ENCODE results near the gene KLHL17.
"Not testable (repeated sequence)": the region's sequence is repeated elsewhere in the genome, so short reads cannot be mapped to it uniquely, and the experiment has no call there.

KLHL17 gene

DNA sequence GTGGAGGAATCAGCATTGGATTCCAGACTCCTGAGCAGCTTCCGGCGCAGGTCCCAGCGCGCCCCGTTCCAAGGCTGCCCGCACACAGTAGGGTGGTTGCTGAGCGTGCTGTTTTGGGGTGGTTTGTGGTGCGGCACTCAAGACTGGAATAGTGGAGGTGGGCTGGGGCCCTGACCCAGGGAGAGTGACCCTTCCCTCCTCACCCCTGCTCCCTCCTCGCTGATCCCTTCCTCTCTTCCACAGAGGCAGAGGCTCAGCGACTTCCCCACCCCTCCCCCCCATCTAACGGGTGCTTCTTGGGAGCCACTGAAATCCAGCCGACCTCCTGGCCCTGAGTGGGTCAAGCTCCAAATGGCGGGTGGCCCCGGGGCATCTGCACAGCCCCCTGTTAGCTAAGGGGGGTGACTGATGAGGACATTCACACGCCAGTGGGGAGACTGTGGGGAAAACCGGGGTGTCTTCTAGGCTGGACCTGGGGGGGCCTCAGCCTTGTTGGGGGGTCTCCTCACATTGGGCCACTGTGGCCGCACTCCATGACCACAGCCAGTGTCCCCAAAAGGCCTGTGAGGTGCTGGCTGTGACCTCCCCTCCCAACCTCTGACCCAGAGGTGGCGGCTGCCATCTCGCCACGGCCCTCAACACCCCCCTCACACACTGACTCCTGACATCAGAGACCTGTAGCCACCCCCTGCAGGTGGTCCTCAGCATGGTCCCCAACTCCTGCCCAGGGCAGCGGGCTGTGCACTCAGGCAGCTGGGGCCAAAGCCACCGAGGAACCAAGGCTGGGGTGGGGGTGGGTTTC, 43.4 kb downstream of the KLHL17 start:
- no peak for DNase-seq

- no peak for DNase-seq
Observed at GRCh38 chr1:1004420-1004779, 44.0 kb downstream of the KLHL17 start.

DNA sequence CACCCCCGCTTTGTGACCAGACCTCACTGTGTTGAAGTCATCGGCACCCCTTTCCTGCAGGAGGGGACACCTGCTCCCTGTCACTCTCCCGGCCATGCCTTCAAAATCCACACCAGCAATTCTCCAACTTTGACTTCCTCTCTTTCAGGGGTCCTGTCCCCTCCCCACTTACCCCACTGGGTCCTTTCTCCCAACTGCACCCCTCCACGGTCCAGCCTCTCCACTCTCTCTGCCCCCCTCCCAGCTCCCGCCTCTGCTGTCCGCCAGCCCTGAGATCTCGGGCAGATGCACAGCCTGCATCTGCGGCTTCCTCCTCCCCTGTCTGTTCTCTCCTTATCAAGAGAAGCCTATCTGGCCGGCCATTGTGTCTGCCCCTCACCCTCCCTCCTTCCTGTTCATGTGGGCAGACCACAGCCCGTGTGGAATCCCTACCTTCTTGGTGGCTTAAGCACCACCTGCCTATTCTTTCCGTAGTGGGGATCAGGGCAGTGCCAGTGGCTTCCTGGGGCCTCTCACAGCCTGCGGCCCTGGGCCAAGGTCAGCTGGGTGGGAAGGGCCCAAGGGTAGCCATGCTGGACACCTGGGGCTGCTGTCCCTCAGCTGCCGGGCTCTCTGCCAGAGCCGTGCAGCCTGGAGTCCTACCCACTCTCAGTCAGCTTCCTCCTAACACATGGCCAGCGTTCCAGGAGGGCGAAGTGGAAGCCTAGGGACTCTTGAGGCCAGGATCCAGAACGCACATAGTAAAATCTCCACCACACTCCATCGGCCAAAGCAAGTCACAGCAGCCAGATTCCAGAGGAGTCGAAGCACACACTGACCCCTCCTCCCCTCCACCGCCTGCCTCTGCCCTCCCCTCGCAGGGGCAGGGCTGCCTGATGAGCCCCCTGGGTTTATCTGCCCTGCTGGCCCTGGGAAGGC, 44.7 kb downstream of the KLHL17 start:
- DNase-seq: peak; percentile 55

DNA sequence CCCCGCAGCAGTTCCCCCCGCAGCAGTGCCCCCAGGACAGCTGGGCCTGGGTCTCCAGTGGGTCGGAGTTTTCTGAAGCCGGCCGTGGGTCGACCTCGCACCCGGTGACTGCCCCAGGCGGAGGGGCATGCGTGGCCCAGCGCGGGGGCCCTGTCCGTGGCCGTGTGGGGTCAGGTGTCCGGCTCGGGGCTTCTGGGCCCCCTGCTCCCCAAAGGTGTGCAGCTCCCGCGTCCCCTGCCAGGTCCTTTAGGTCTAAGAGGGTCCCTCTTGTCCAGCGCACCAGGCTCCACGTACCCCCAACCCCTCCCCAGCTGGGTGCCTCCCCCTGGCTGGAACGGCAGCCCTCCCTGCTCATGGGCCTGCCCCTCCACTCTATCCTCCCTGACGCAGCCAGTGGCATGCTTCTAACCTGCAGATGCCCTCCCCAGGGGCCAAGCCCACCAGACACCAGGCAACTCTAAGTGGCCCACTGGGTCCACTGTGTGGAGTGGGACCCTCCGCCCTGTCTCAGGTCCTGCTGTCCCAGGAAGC, 45.5 kb downstream of the KLHL17 start:
- no peak for DNase-seq

DNA sequence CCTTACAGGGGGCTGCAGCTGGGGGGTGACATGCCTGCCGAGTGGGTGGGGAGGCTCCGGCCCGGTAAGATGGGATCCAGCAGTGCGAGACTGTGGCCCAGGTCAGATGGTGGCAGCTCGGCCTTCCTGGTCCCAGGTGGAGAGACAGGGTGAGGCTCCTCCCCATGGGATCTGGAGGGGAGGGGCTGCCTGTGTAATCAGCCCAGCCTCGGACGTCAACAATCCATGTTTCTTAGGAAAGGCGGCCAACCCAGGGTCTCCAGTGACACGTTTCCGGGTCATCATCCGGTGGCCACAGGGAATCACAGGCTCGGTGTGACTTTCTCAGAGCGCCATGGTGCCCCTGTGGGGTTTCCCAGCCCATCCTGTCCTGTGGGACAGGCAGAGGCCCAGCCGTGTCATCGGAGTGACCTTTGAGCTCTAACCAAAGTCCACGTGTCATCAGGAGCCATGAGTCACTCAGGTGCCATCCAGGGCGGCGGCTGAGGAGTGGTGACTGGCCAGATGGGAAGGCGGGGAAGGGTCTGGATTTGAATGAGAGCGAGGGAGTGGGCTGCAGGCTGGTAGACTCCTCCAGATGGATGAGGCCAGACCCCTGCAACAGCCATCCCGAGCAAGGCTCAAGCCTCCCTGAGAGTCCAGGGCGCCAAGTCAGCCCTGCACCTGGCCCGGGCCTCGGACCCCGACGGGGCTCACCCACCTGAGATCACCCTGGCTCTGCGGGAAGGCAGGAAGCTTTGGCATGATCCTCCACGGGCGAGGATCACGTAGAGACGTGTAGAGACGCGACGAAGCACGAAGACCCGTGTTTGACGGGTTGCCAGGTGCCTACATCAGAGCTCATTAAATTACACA, 46.1 kb downstream of the KLHL17 start:
- no peak for DNase-seq

- DNase-seq: not testable (repeated sequence)
Observed at GRCh38 chr1:1010131-1010530, 49.7 kb downstream of the KLHL17 start.

- no peak for DNase-seq
Observed at GRCh38 chr1:1011396-1011949, 51.1 kb downstream of the KLHL17 start.

DNA sequence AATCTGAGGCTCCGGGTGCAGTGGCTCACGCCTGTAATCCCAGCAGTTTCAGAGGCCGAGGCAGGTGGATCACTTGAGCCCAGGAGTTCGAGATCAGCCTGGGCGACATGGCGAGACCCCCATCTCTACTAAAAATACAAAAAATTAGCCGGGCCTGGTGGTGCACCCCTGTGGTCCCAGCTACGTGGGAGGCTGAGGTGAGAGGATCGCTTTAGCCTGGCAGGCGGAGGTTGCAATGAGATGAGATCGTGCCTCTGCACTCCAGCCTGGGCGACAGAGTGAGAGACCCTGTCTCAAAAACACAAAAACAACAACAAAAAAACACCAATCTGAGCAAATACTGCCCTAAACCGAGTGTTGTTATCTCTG, 52.3 kb downstream of the KLHL17 start:
- DNase-seq: not testable (repeated sequence)

DNA sequence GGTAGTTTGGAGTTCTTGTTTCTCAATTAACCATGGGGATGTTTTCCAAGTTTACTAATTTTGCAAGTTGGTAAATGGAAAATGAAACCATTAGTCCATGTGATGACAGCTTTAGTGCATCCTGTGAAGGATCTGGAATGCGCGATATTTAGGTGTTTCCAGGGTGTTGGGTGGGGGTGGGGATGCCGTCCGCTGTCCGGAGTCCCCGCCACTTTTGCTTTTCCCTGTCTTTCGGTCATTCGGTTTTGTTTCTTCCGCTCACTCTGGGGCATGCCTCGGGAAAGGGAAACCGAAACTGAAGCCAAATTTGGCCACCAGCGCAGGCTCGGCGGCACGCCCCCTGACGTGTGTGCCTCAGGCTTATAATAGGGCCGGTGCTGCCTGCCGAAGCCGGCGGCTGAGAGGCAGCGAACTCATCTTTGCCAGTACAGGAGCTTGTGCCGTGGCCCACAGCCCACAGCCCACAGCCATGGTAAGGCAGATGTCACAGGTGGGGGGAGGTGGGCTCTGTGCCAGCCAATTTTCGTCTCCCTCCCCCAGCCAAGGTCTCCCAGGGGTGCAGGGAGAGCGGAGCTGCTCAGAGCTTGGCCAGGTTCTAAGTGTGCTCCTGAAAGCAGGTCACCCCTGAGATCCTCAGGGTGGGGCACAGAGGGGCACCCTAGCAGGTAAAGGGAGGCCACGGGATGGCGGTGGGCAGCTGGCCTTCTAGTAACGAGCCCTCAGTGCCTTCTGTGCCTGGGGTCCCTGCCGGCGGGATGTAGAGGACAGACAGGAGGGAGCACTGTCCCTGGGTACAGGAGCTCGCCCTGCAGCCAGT, 52.9 kb downstream of the KLHL17 start, which contains the start of gene ISG15:
Gene ISG15 (plus strand): TSS at position 393 of the 817 bp plus-strand sequence. CDS start 77 bp downstream, at position 470.
- peak; percentile 83 for DNase-seq

DNA sequence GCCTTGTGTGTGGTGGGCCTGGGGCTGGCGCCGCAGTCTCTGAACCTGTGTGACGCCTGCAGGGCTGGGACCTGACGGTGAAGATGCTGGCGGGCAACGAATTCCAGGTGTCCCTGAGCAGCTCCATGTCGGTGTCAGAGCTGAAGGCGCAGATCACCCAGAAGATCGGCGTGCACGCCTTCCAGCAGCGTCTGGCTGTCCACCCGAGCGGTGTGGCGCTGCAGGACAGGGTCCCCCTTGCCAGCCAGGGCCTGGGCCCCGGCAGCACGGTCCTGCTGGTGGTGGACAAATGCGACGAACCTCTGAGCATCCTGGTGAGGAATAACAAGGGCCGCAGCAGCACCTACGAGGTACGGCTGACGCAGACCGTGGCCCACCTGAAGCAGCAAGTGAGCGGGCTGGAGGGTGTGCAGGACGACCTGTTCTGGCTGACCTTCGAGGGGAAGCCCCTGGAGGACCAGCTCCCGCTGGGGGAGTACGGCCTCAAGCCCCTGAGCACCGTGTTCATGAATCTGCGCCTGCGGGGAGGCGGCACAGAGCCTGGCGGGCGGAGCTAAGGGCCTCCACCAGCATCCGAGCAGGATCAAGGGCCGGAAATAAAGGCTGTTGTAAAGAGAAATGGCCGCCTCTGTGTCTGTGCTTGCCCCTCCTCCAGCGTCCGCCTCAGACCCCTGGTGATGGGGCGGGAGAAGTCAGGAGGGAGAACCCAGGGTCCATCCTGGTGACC, 53.7 kb downstream of the KLHL17 start:
- DNase-seq: peak; percentile 41

DNA sequence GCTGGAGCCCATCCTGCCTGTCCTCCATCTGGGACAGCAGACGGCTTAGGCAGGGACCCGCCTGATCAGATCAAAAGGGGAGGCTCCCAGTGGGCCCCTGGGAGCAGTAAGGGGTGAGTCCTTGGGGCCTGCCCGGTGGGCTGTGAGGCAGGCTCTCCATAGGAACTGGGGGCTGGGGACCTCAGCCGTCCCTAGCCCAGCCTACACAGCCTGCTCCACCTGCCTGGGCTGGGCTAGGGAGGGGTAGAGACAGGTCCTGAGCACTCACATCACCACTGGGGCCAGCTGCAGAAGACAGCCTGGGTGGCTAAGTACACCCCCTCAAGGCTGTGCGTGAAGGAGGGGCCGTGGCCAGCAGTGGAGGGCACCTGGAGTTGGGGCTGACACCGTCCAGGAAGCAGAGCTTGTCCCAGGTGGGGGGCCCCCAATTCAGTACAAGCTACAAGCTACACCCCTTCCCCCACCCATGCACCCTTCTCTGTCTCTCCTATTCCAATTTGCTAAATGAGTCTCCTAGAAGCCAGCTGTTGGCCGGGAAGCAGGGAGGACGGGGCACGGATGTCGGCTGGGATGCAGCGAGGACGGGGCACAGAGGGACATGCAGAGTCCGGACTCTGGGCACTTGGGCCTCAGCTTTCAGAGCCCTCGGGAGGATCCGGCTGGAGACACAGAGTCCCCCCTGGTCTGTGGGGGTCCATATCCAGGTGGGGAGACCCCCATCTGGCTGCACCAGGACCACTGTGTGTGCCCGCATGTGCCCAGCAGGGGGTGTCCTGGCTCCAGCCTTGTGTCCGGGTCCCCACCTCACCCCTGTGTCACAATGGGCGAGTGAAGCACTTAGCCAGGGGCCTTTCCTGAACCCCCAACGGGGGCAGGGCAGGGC, 54.7 kb downstream of the KLHL17 start:
- no peak for DNase-seq
